Measurements from ENCODE around the gene LPCAT1. TPM values are rescaled to one million over a fixed set of nuclear protein-coding genes. Genes with fewer than 3 reads are reported as not detected.

LPCAT1 gene
- total RNA-seq, 1 donor from 2014 or later, result 86.2 TPM

GRCh38 chr5:1470762-1471211 is 53.0 kb downstream of the LPCAT1 start:
- Histone ChIP-seq H3K4me1 (no peaks in the 10 kb centered on the region), H3K9me3 (no peaks in the 10 kb centered on the region), H3K36me3 (peaks cover 50 to 87% of the 10 kb centered on the region in 2 donors), H3K27me3 (no peaks in the 10 kb centered on the region), H3K4me3 (no peak overlapping the region), H3K27ac (no peak overlapping the region)
- intact Hi-C loops (cut with DNase I), result no loop called here
- DNase-seq (ENCODE audit: low spot score in 2 of 2), result peak in 1 of 2 donors; percentile 55
- no peak for TF ChIP-seq CTCF (IDR thresholded peaks at IDR 0.05)

DNA sequence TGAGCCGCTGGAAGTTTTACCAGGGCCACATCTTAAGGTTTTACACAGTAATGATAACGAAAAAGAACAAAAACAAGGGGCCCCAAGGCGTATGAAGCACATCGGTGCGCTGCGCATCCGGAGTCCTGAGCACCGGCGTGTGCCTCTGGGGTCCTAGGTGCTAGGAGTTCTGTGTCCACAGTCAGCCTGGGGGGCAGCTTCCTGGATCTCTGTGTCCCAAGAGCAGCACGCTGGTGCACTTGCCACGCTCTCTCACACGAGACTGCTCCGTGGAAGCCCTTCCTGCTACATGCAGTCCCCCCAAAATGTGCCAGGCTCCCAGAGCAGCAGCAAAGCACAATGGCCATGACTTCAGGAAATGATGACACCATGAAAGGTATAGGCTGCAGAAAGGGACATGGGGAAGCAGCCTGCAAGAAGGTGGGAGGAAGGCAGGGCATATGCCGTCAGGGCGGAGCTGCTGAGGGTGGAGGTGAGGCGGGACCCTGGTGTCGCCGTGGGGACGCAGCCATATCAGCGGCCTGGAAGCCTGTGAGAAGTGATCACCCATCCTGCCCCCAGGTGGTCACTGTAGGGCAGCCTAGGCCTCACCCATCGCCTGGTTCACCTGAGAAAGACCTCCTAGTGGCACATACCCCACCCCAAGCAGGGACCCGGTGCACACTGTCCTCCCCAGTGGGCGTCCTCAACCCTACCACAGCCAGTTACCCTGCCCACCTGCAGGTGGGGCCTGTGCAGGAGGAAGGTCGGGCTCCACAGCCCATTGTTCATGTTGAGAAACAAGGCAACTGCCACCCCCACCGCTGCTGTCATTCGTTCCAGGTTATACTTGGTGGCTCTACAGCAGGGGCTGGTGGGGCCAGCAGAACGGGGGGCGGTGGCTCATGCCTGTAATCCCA is 54.9 kb downstream of the LPCAT1 start:
- Histone ChIP-seq H3K27me3 (no peaks in the 10 kb centered on the region), H3K9me3 (no peaks in the 10 kb centered on the region), H3K4me3 (no peak overlapping the region), H3K27ac (no peak overlapping the region), H3K36me3 (peaks cover 52 to 81% of the 10 kb centered on the region in 2 donors), H3K4me1 (no peaks in the 10 kb centered on the region)
- TF ChIP-seq CTCF (IDR thresholded peaks at IDR 0.05), result no peak
- intact Hi-C loops (cut with DNase I), result no loop called here
- DNase-seq (ENCODE audit: low spot score in 2 of 2), result no peak

GRCh38 chr5:1468247-1468612 is 55.5 kb downstream of the LPCAT1 start:
- peaks cover 54 to 83% of the 10 kb centered on the region in 2 donors for H3K36me3 ChIP-seq
- H3K9me3 ChIP-seq, result no peaks in the 10 kb centered on the region
- no peak overlapping the region for H3K4me3 ChIP-seq
- peak in 2 of 3 experiments; percentile 7 to 32 for TF ChIP-seq CTCF (IDR thresholded peaks at IDR 0.05)
- H3K27me3 ChIP-seq, result no peaks in the 10 kb centered on the region
- H3K27ac ChIP-seq, result no peak overlapping the region
- intact Hi-C loops (cut with DNase I), result no loop called here
- no peaks in the 10 kb centered on the region for H3K4me1 ChIP-seq
- peak in 1 of 2 donors; percentile 58 for DNase-seq (ENCODE audit: low spot score in 2 of 2)

DNA sequence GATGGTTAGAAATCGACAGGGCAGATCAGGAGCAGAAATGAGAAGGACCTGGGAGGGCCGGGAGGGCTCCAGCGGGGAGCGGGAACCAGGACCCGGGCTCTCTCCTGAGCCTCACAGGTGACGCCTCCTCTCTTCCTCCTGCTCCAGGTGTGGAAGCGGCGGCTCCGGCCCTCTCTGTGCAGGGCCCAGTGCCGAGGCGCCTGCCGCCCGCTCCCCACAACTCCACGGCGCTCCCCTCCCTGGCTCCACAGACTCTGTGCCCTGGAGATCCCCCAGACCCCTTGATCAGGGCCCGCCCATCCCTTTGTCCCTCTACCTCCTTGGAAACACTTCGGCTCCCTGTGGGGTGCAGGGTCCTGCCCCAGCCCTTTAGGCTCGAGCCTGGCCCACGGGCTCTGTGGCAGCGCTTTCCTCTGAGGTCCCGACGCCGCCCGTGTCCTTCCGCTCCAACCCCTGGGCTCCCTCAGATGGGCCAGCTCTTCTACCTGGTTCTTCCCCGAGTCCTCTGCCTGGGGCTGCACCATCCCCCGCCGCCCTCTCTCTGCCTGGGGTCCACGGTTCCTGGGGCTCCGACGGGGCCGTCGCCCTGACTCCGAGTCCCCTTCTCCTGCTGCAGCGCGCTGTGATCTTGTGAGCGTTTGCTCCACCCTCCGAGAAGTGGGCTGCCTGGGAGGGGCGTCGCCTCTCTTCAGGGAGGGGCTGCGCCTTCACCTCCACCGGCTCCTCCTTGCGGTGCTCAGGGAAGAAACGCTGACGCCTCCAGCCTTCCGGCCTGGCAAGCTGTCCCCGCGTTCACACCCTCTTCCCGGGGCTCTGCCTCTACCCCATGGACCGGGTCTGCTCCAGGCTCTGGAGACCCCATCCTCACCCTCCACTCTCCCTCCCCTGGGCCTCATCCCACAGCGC is 56.2 kb downstream of the LPCAT1 start:
- no peak for TF ChIP-seq CTCF (IDR thresholded peaks at IDR 0.05)
- H3K4me3 ChIP-seq, result no peak overlapping the region
- no peak overlapping the region for H3K27ac ChIP-seq
- DNase-seq (ENCODE audit: low spot score in 2 of 2), result peak in 1 of 2 donors; percentile 58
- intact Hi-C loops (cut with DNase I), result no loop called here
- H3K9me3 ChIP-seq, result no peaks in the 10 kb centered on the region
- peaks cover 51 to 83% of the 10 kb centered on the region in 2 donors for H3K36me3 ChIP-seq
- no peaks in the 10 kb centered on the region for H3K4me1 ChIP-seq
- no peaks in the 10 kb centered on the region for H3K27me3 ChIP-seq

- intact Hi-C loops (cut with DNase I), result no loop called here
- Histone ChIP-seq H3K27me3 (no peaks in the 10 kb centered on the region), H3K4me1 (no peaks in the 10 kb centered on the region), H3K4me3 (no peak overlapping the region), H3K9me3 (no peaks in the 10 kb centered on the region), H3K36me3 (peaks cover 48 to 83% of the 10 kb centered on the region in 2 donors), H3K27ac (no peak overlapping the region)
- peak in 1 of 2 donors; percentile 55 for DNase-seq (ENCODE audit: low spot score in 2 of 2)
- no peak for TF ChIP-seq CTCF (IDR thresholded peaks at IDR 0.05)
These were observed 57.0 kb downstream of the LPCAT1 start for GRCh38 chr5:1466631-1467265.
